ENCODE results near the gene MYH13.

MYH13 gene

DNA sequence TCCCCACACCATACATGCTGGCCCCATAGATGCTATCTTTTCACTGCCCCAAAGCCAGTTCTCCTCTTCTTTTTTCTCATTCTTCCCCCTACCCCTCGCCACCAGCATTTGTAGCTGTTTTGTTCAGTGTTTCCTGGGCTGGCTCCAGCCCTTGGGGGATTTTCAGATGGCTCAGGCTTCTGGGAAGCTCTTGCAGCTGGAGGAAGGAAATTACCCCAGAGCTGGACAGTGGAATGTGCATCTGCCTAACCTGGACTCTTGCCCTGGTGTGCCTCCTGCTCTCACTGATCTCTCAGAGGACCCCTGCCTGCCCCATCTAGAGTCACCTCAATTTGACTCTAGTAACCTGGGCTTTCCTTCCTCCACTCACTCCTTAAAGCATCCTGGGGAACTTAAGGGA, 82.8 kb downstream of the MYH13 start:
- TF ChIP-seq, protein P1, sequence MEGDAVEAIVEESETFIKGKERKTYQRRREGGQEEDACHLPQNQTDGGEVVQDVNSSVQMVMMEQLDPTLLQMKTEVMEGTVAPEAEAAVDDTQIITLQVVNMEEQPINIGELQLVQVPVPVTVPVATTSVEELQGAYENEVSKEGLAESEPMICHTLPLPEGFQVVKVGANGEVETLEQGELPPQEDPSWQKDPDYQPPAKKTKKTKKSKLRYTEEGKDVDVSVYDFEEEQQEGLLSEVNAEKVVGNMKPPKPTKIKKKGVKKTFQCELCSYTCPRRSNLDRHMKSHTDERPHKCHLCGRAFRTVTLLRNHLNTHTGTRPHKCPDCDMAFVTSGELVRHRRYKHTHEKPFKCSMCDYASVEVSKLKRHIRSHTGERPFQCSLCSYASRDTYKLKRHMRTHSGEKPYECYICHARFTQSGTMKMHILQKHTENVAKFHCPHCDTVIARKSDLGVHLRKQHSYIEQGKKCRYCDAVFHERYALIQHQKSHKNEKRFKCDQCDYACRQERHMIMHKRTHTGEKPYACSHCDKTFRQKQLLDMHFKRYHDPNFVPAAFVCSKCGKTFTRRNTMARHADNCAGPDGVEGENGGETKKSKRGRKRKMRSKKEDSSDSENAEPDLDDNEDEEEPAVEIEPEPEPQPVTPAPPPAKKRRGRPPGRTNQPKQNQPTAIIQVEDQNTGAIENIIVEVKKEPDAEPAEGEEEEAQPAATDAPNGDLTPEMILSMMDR (IDR thresholded peaks at IDR 0.05; ENCODE audit: extremely low read depth, missing control alignments) = no peak
- DNase-seq (ENCODE audit: low spot score) = no peak

DNA sequence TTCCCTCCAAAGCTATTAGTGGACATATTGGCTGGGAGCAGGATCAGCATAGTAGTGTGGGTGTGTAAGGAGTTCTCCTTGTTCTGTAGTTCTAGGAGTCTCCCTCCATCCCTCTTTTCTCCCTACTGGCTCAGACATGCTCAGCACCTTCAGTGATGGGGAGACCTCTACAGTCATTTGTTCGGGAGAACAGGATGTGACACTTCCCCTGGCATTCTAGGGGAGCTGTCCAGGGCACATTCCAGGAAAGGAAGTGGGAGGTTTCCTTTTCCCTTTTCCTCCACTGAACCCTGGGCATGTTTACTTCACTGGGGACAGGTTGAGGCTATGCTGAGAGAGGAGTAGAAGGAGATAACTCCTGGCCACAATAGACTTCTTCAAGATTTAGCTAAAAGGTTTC, 86.5 kb downstream of the MYH13 start:
- DNase-seq (ENCODE audit: low spot score) = no peak
- TF ChIP-seq, protein P1 (IDR thresholded peaks at IDR 0.05; ENCODE audit: extremely low read depth, missing control alignments) = no peak

DNA sequence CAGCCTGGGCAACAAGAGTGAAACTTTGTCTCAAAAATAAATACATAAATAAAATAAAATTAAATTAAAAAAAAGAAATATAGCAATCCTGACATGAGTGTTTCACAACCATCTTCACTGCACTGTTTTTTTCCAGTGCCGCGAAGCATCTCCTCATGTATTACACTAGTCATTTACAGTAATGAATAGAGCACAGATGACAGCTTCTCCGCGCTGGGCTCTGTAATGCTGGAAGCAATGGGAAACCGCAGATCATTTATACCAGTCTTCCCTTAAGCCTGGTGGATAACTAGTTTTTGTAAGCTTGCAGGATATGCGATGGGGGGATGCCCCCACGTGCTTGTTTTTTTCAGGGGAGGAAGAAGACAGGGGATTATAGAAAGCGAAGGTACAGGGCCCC, 86.9 kb downstream of the MYH13 start:
- no peak for DNase-seq (ENCODE audit: low spot score)
- TF ChIP-seq, protein P1 (IDR thresholded peaks at IDR 0.05; ENCODE audit: extremely low read depth, missing control alignments) = no peak

DNA sequence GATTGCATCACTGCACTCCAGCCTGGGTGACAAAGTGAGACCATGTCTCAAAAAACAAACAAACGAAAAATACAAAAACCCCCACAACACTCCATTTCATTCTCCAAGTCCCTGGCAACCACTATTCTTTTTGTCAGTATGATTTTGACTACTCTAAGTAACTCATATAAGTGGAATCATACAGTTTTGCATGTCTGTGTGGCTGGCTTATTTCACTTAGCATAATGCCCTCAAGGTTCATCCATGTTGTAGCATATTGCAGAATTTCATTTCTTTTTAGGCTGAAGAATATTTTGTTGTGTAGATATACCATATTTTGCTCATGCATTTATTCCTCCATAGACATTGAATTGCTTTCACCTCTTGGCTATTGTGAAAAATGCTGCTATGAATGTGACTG, 92.7 kb downstream of the MYH13 start:
- TF ChIP-seq, protein P1 (IDR thresholded peaks at IDR 0.05; ENCODE audit: extremely low read depth, missing control alignments) = no peak
- DNase-seq (ENCODE audit: low spot score) = no peak

DNA sequence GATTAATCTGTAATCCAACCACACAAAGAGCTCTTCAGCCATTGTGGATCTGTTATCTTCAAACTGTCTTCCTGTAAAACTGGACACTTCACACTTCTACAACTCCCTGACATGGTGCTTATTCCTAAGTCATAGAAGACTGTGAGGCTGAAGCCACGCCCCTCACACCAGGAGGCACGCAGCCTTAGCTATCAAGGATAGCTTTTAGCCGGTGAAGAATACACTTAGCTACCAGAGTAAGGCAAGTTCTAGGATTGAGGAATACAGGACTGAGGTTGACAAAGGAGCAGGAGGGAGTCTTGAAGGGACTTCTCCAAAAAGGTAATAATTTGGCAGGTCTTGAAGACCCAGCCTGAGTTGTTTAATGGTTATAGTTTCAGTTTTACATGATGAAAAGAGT, 94.6 kb downstream of the MYH13 start:
- TF ChIP-seq, protein P1 (IDR thresholded peaks at IDR 0.05; ENCODE audit: extremely low read depth, missing control alignments) = no peak
- no peak for DNase-seq (ENCODE audit: low spot score)

DNA sequence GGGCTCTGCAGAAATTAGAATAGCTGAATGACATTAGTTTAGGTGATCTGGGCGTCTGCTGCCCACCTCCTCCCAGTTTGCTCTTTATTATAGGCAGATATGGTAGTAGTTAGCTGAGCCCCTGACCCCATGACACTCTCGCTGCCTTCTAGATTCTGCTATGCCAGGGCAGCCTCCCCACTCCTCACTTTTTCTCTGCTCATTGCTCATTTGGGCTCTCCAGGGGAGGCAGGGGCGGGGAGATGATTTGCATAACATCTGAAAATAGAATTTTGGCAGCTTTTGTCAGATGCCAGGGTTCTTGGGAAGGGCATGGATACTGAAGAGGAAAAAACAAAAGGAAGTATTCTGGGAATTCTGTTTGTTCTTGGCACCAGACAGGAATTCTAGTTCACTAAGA, 96.4 kb downstream of the MYH13 start:
- DNase-seq (ENCODE audit: low spot score) = no peak
- TF ChIP-seq, protein P1 (IDR thresholded peaks at IDR 0.05; ENCODE audit: extremely low read depth, missing control alignments) = no peak

DNA sequence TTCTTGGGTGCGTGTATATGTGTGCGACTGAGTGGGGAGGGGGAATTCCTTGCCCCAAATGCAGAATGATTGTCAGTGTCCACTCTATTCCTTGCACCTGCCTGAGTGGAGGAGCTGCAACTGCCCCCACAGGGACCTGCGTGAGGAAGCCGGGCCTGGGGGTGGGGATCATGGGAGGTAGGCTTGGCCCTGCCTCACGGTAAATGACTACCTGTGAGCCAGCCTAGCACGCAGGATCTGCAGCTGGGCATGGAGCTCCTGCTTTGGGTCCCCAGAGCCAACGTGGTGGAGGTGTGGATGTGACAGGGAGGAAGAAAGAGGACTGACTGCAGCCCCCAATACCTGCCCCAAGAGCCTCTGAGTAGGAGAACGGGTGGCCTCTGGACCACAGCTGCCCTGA, 97.4 kb downstream of the MYH13 start:
- TF ChIP-seq, protein P1 (IDR thresholded peaks at IDR 0.05; ENCODE audit: extremely low read depth, missing control alignments) = no peak
- DNase-seq (ENCODE audit: low spot score) = no peak

Measured in GM20000 (cell line).